ENCODE results near the gene MZT2A.
"Not testable (repeated sequence)": the region's sequence is repeated elsewhere in the genome, so short reads cannot be mapped to it uniquely, and the experiment has no call there.

The MZT2A gene

GRCh38 chr2:131492015-131492417, at the start of gene MZT2A:
MZT2A (minus strand) TSS chr2:131492397; CDS start chr2:131492376, 21 bp downstream.
- DNase-seq = not testable (repeated sequence)

DNA sequence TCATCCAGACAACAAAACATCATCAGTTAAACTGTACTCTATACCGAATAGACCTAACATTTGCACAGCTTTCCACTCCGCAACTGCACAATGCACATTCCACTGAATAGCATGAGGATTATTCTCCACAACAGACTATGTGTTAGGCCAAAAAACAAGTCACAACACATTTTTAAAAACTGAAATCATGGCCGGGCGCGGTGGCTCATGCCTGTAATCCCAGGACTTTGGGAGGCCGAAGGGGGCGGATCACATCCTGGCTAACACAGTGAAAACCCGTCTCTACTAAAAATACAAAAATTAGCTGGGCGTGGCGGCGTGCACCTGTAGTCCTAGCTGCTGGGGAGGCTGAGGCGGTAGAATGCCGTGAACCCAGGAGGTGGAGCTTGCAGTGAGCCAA, 46.7 kb upstream of the MZT2A start:
- DNase-seq = not testable (repeated sequence)

DNA sequence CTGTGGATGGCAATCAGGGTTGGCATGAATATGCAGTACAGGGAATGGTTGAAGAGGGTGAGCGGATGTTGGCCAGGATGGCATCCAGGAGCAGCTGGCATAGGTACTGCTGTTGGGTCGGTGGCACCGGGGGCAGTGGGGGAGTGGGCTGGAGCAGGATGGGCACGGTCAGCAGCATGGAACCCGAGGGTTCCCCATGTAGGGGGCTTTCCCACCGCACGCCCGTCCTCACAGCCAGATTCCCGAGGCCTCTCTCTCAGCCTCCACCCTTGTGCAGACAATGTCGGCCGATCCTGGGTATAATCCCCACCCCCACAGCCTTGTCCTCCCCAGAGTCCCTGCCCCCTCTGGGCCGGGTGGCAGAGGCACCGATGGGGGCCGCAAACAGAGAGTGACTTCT, 44.6 kb upstream of the MZT2A start:
- DNase-seq = not testable (repeated sequence)

DNA sequence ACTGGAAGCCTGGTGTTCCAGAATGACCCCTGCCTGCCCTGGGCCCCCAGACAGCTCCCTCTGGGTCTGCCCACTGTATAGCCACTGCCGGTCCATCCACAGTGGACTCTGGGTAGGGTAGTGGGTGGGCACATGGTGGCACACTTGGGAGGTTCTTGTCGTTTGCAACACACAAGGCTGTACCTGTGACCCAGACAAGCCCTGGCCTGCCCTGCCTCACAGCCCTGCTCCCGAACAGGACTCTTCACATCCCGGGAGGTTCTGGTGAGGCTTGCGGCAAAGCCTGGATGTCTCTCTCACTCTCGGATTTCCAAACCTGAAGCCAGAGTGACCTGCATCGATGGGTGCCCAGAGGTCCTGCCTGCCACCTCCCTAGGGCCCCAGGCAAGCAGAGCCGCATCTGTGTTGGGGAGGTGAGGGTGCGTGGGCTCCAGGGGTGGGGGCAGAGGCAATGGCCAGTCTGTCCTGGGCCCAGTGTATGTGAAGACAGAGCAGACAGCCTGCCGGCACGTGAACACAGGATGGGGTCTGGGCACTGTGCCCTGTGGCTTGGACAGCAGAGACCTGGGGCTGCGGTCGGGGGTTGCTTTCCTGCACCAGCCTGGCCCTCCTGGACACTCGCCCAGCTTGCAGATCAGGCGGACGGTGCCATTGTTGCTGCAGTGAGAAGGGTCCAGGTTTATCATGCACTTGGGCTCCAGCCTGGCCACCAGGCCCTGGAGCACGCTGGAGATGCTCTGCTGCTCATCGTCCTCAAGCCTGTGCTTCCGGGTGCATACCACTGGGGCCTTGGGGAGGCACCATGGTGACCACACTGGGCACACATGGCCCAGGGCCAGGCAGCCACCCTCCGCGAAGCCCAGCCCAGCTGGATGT, 44.0 kb upstream of the MZT2A start:
- not testable (repeated sequence) for DNase-seq

DNA sequence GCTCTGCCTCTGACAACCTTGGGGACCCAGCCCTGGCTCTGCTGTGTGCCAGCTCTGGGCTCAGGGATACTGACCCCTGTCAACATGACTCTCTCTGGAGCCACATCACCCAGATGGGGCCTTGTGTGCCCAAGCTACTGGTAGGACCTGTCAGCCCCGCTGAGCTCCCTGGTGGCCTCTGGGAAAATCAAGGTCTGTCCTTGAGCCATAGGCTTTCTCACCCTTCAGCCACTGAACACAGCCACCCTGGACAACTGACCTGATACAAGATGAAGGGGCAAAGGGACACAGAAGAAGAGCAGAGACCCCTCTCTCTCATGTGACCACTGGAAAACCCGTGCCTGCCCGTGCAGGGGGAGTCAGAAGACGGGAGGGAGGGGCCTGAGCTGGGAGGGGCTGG, 43.3 kb upstream of the MZT2A start:
- DNase-seq = no peak

DNA sequence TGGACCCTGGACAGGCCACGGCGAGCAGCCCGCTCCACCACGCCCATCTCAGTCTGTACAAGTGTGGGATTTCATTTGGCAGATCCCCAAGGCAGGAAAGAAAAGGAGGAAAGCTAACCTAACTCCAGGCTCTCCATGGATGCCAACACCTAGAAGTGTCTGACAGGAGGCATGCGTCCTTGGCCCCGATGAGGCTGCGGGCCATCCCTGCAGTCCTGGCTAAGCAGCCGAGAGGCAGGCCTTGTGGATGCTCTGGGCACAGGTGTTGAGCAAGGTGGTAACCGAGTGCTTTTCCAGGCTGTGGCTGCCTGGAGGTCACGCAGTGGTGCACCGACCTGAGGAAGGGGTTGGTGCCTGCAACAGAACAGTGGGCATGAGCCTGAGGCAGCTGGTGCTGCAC, 42.8 kb upstream of the MZT2A start:
- not testable (repeated sequence) for DNase-seq

DNA sequence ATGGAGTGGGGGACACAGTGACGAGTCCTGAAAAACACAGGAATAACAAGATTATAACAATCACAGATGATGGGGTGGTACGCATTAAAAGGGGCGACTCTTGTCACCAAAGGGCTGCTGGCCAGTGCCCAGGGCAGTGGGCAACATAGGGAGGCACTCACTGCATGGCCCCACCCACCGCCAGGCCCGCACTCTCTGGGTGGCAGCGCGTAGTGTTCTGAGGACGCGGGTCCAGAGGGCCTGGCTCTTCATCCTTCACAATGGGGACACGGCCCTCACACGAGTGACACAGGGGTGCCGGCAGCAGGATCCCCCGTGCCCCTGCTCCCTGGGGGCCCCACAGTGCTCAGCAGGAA, 42.1 kb upstream of the MZT2A start:
- DNase-seq = not testable (repeated sequence)

- not testable (repeated sequence) for DNase-seq
These were observed 41.6 kb upstream of the MZT2A start for GRCh38 chr2:131533609-131534316.

DNA sequence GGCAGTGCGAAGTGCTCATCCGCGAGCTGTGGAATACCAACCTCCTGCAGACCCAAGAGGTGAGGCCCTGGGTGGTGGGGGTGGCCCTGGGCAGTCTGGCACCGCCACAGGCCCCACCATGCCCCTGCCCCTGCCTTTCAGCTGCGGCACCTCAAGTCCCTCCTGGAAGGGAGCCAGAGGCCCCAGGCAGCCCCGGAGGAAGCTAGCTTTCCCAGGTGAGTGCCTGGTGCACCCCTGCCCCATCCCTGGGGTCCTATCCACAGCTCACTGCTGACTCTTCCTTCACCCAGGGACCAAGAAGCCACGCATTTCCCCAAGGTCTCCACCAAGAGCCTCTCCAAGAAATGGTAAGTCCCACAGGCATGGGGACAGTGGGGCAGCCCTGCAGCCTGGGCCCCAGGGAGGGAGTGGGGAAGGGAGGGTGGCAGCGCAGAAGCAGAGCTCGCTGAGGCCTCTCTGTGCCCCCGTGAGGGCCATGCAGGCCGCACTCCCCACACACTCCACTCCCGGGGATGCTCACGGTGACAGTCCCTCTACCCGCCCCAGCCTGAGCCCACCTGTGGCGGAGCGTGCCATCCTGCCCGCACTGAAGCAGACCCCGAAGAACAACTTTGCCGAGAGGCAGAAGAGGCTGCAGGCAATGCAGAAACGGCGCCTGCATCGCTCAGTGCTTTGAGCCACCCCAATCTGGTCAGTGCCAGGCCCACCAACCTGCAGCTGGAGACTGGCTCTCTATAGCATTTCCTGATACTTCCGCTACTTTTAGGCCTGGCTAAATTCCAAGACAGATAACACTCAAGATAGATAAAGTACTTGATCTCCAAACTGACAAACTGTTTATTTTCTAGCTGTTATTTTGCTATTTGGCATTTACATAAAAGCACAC, 40.8 kb upstream of the MZT2A start:
- not testable (repeated sequence) for DNase-seq

DNA sequence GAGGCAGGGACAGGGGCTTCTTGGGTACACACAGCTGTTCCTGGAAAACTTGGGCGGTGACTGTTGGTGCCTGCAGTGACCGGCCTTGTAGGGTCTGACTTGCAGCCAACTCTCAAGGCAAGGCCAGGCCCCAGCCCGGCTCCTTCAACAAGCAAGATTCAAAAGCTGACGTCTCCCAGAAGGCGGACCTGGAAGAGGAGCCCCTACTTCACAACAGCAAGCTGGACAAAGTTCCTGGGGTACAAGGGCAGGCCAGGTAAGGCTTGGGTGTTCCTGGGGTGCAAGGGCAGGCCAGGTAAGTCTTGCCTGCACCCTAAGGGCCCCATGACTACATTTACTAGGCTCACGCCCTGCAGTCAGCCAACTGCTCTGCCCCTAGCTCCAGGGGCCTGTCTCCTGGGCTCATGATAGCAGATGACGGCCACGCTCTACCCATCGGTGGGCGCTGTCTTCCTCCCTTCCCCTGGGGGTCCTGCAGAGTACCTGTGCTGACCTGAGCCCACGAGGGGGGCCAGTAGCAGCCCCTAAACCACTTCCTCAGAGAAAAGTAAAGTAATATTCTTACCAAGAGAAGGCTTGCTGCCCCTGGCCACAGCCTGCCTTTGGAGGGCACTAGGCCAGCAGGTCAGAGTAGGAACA, 39.5 kb upstream of the MZT2A start:
- DNase-seq = not testable (repeated sequence)

GRCh38 chr2:131530626-131531344, 38.6 kb upstream of the MZT2A start:
- not testable (repeated sequence) for DNase-seq

GRCh38 chr2:131529864-131530445, 37.8 kb upstream of the MZT2A start:
- DNase-seq = not testable (repeated sequence)

GRCh38 chr2:131528981-131529863, 37.0 kb upstream of the MZT2A start:
- not testable (repeated sequence) for DNase-seq

DNA sequence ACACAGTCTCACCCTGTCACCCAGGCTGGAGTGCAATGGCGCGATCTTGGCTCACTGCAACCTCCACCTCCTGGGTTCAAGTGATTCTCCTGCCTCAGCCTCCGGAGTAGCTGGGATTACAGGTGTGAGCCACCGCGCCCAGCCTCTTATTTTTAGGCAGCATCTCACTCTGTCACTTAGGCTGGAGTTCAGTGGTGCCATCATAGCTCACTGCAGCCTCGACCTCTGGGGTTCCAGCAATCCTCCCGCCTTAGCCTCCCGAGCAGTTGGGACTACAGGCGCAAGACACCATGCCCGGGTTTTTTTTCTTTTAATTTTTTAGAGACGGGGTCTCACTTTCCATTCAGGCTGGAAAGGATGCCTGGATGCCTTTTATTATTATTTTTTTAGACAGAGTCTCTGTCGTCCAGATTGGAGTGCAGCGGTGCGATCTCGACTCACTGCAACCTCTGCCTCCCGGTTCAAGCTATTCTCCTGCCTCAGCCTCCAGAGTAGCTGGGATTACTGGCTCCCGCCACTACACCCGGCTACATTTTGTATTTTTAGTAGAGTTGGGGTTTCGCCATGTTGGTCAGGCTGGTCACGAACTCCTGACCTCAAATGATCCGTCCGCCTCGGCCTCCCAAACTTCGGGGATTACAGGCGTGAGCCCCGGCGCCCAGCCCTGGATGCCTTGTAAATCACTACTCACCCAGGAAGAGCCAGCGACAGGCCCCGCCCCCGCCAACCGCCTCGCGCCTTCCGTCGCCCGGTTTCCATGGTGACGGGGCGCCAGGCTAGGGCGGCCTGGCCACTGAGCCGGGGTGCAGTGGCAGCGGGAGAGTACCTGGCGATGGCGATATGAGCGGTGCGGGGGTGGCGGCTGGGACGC, 35.2 kb upstream of the MZT2A start, which contains the start of gene CCDC74A:
Gene CCDC74A, plus strand, starts transcription at position 758 of the 871 bp plus-strand sequence. Its CDS starts 83 bp downstream, at position 841.
- peak; percentile 3 for DNase-seq

DNA sequence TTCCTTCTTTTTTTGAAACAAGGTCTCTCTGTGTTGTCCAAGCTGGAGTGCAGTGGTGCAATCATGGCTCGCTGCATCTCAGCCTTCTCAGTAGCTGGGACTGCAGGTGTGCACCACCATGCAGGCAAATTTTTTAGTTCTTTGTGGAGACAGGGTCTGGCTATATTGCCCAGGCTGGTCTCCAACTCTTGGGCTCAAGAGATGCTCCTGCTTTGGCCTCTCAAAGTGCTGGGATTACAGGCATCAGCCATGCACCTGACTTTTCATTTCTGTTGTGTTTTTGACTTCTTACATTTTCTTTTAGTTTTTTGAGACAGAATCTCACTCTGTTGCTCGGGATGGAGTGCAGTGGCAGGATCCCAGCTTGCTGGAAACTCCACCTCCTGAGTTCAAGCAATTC, 33.1 kb upstream of the MZT2A start:
- not testable (repeated sequence) for DNase-seq

DNA sequence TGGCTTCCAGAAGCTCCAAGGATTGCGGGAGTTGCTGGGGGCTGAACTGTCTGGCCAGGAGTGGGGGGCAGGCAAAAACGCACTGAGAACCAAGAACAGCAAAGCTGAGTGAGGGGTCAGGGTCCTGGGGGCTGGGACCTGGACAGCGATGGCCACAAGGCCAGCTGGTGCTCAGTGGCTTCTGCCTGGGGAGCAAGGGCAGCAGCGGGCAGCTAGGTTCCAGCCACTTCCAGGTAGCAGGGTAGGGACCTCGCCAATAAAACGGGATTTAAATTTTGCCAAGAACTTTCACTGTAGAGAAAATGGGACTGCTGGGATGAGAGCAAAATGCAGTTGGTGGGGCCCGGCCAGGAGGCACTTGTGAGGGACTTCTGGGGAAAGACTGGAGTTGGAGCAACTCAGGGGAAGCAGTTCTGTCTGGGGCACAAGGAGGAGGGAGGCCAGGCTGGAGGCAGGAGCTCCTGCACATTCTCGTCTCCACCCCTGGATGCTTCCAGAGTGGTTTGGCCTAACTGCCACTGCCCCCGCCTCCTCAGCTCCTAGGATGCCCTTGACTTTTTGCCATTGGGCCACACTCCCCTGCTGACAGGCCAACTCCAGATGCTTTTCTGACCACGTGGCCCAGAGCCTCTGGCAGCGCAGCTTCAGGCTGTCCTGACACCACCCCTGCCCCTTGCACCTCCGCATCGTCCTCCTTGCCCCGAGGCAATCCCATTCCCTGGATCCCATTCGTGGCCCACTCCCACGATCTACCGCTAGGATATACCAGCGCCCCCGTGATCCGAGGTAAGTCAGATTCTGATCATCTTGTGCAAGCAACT, 30.0 kb upstream of the MZT2A start:
- DNase-seq = no peak

GRCh38 chr2:131521524-131521923, 29.3 kb upstream of the MZT2A start:
- DNase-seq = not testable (repeated sequence)

DNA sequence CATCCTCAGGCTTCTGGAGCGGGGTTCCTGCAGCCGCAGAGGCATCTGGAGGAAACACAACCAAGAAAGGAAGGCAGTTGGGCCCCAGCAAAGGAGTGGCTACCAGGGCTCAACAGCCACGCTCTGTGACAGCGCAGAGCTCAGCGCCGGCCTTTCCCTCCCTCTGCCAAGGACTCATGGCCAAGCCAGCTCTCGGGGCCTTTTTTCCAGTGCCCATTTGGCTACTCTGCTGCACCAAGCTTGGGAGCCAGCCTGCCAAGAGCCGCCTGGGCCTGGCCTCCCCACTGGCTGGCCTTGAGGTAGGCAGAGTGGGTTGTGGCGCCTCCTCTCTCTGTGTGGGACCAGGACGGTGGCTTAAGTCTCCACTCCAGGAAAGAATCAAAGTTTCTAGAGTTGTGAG, 28.3 kb upstream of the MZT2A start:
- no peak for DNase-seq
